WTC11 (cell line): Measurements from ENCODE around the gene DLG5. TPM values are rescaled to one million over a fixed set of nuclear protein-coding genes. Genes with fewer than 3 reads are reported as not detected.

Experiments used
- ATAC-seq: fragments of 200-7000 bp; cut with Tn5 transposase; 2 replicates; pipeline ENCODE4 v1.10.0; 2021; ENCODE audit warnings: mild to moderate bottlenecking, moderate library complexity
- CTCF ChIA-PET: fragments of 300-600 bp; sonication (Branson Sonifier 250); formaldehyde crosslinking; loops from one replicate; lab custom pipeline; 2021; ENCODE audit warnings: antibody characterized with exemption; lab: Charles Lee
- POLR2A ChIA-PET: fragments of 350-600 bp; sonication (Branson Sonifier 250); formaldehyde crosslinking; loops from one replicate; lab custom pipeline; 2021; ENCODE audit warnings: antibody characterized with exemption; lab: Charles Lee
- DNase-seq: peaks from one replicate; pipeline ENCODE4 v3.0.0; 2021; ENCODE audit warnings: low spot score
- H3K27ac Mint-ChIP-seq: 2 replicates; pipeline ENCODE4 v1.8.0; 2021; ENCODE audit warnings: mixed read lengths
- H3K27me3 Mint-ChIP-seq: 2 replicates; pipeline ENCODE4 v1.8.0; 2021; ENCODE audit warnings: low read depth, mild to moderate bottlenecking, moderate library complexity, mixed read lengths
- H3K36me3 Mint-ChIP-seq: 2 replicates; pipeline ENCODE4 v1.8.0; 2021; ENCODE audit warnings: mixed read lengths
- H3K4me1 Mint-ChIP-seq: 2 replicates; pipeline ENCODE4 v1.8.0; 2022; ENCODE audit warnings: mixed read lengths
- H3K4me3 Mint-ChIP-seq: 2 replicates; pipeline ENCODE4 v1.8.0; 2021; ENCODE audit warnings: mild to moderate bottlenecking, moderate library complexity, mixed read lengths
- H3K9me3 Mint-ChIP-seq: 2 replicates; pipeline ENCODE4 v1.8.0; 2021; ENCODE audit warnings: mixed read lengths
- E2F4 ChIP-seq: sonication (generic); formaldehyde crosslinking; IDR thresholded peaks from 2 replicates; pipeline ENCODE4 v1.8.1; 2022; ENCODE audit warnings: low read depth, mild to moderate bottlenecking, moderate library complexity, missing genetic modification reagents, borderline replicate concordance
- EMX1 ChIP-seq: fragments of 250-450 bp; sonication (Bioruptor Pico); IDR thresholded peaks from 2 replicates; pipeline ENCODE4 v1.8.0; 2021; ENCODE audit warnings: mild to moderate bottlenecking
- ETV6 ChIP-seq: sonication (generic); formaldehyde crosslinking; IDR thresholded peaks from 2 replicates; pipeline ENCODE4 v1.8.1; 2022; ENCODE audit warnings: mild to moderate bottlenecking, missing genetic modification reagents
- KAT7 ChIP-seq: sonication (generic); formaldehyde crosslinking; IDR thresholded peaks from 2 replicates; pipeline ENCODE4 v1.8.1; 2023; ENCODE audit warnings: missing genetic modification reagents, mild to moderate bottlenecking, borderline replicate concordance
- MXD4 ChIP-seq: fragments of 250-450 bp; sonication (Bioruptor Pico); IDR thresholded peaks from 2 replicates; pipeline ENCODE4 v1.8.0; 2021; ENCODE audit warnings: mild to moderate bottlenecking, moderate library complexity, borderline replicate concordance
- NFATC4 ChIP-seq: fragments of 250-450 bp; sonication (Bioruptor Pico); IDR thresholded peaks from 2 replicates; pipeline ENCODE4 v1.9.0; 2021; ENCODE audit warnings: mild to moderate bottlenecking
- NFE2L1 ChIP-seq: sonication (generic); formaldehyde crosslinking; IDR thresholded peaks from 2 replicates; pipeline ENCODE4 v1.8.1; 2023; ENCODE audit warnings: missing genetic modification reagents
- NR2C2 ChIP-seq: sonication (generic); formaldehyde crosslinking; IDR thresholded peaks from 2 replicates; pipeline ENCODE4 v1.8.0; 2022; ENCODE audit warnings: mild to moderate bottlenecking, missing genetic modification reagents
- NR3C1 ChIP-seq: sonication (generic); formaldehyde crosslinking; conservative IDR thresholded peaks from 2 replicates; pipeline ENCODE4 v1.8.1; 2023; ENCODE audit warnings: low read depth, mild to moderate bottlenecking, missing genetic modification reagents
- PRRX2 ChIP-seq: fragments of 250-450 bp; sonication (Bioruptor Pico); IDR thresholded peaks from 2 replicates; pipeline ENCODE4 v1.8.0; 2021; ENCODE audit warnings: mild to moderate bottlenecking
- TCF7 ChIP-seq: sonication (generic); formaldehyde crosslinking; IDR thresholded peaks from 2 replicates; pipeline ENCODE4 v1.8.0; 2022; ENCODE audit warnings: mild to moderate bottlenecking, low read depth, missing genetic modification reagents, moderate library complexity
- TP53 ChIP-seq: sonication (generic); formaldehyde crosslinking; IDR thresholded peaks from 2 replicates; pipeline ENCODE4 v1.8.1; 2023; ENCODE audit warnings: mild to moderate bottlenecking, missing genetic modification reagents
- ZBTB21 ChIP-seq: sonication (generic); formaldehyde crosslinking; IDR thresholded peaks from 2 replicates; pipeline ENCODE4 v1.8.1; 2023; ENCODE audit warnings: mild to moderate bottlenecking, missing genetic modification reagents, borderline replicate concordance
- ZMAT4 ChIP-seq: fragments of 250-450 bp; sonication (Bioruptor Pico); IDR thresholded peaks from 2 replicates; pipeline ENCODE4 v1.9.0; 2021; ENCODE audit warnings: mild to moderate bottlenecking
- ZNF512 ChIP-seq: sonication (generic); formaldehyde crosslinking; IDR thresholded peaks from 2 replicates; pipeline ENCODE4 v1.8.1; 2022; ENCODE audit warnings: missing genetic modification reagents, borderline replicate concordance
- total RNA-seq: library from RNA; stranded (reverse); gene quantifications from 3 replicates; pipeline ENCODE4 v1.2.3, GENCODE V29; 2021
- TF ChIP-seq, protein P1 (sequence below): sonication (generic); formaldehyde crosslinking; IDR thresholded peaks from 2 replicates; pipeline ENCODE4 v1.8.0; 2023; ENCODE audit warnings: mild to moderate bottlenecking, missing genetic modification reagents
- TF ChIP-seq, protein P2 (sequence below): sonication (generic); formaldehyde crosslinking; IDR thresholded peaks from 2 replicates; pipeline ENCODE4 v1.8.1; 2023; ENCODE audit warnings: mild to moderate bottlenecking, missing genetic modification reagents, borderline replicate concordance
- TF ChIP-seq, protein P3 (sequence below): sonication (generic); formaldehyde crosslinking; IDR thresholded peaks from 2 replicates; pipeline ENCODE4 v1.8.1; 2023; ENCODE audit warnings: mild to moderate bottlenecking, missing genetic modification reagents, moderate library complexity
- TF ChIP-seq, protein P4 (sequence below): sonication (generic); formaldehyde crosslinking; IDR thresholded peaks from 2 replicates; pipeline ENCODE4 v1.8.1; 2023; ENCODE audit warnings: mild to moderate bottlenecking, moderate library complexity, missing genetic modification reagents

The DLG5 gene
- total RNA-seq, 1 experiment from 2014 or later, result 65.5 TPM

DNA sequence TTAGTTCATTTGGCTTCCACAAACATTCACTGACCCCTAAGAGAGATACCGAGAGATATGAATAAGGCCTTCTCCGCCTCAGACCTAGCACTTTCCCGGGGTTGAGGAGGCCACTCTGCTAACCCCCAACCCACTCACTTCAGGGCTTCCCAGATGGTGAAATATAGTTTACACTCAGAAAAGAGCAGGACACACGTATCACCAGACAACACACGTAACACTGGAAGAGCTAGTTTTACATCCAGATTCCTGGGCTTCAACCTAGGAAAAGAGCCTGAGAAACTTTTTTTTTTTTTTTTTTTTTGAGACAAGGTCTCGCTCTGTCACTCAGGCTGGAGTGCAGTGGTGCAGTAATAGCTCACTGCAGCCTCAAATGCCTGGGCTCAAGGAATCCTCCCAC lies 15.2 kb upstream of the DLG5 start (continued):
- TF ChIP-seq ZNF512 (CRISPR knock-in tag) (no peak), ZBTB21 (CRISPR knock-in tag) (no peak), NR2C2 (no peak)
- TF ChIP-seq, protein P1, sequence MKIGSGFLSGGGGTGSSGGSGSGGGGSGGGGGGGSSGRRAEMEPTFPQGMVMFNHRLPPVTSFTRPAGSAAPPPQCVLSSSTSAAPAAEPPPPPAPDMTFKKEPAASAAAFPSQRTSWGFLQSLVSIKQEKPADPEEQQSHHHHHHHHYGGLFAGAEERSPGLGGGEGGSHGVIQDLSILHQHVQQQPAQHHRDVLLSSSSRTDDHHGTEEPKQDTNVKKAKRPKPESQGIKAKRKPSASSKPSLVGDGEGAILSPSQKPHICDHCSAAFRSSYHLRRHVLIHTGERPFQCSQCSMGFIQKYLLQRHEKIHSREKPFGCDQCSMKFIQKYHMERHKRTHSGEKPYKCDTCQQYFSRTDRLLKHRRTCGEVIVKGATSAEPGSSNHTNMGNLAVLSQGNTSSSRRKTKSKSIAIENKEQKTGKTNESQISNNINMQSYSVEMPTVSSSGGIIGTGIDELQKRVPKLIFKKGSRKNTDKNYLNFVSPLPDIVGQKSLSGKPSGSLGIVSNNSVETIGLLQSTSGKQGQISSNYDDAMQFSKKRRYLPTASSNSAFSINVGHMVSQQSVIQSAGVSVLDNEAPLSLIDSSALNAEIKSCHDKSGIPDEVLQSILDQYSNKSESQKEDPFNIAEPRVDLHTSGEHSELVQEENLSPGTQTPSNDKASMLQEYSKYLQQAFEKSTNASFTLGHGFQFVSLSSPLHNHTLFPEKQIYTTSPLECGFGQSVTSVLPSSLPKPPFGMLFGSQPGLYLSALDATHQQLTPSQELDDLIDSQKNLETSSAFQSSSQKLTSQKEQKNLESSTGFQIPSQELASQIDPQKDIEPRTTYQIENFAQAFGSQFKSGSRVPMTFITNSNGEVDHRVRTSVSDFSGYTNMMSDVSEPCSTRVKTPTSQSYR (CRISPR knock-in tag), result no peak

DNA sequence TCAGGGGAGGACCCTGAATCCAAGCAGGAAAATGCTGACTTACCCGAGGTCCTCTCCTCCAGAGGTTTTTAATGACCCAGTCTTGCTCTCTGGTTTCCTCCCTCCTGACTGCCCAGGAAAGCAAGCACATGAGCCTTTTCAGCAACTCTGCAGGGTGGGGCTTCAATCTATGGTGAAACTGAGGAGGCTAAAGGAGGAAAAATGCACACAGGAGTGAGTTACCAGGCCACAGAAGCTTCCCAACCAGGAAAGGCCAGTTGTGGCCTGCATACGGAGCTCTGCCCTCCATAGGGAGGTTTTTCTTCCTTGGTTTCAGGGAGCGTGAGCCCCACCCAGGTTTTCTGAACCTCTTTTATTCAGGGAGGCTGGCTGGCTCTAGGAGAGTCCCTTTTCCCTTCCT lies 14.1 kb upstream of the DLG5 start:
- 0 out of 2 replicates have a peak overlapping the region, but pooled peaks have one; percentile 33 for H3K27ac Mint-ChIP-seq
- H3K4me3 Mint-ChIP-seq, result no peak overlapping the region
- TF ChIP-seq MXD4 (CRISPR knock-in tag) (no peak), TP53 (CRISPR knock-in tag) (no peak), KAT7 (CRISPR knock-in tag) (no peak), EMX1 (no peak), NFATC4 (no peak), TCF7 (CRISPR knock-in tag) (no peak), PRRX2 (CRISPR knock-in tag) (no peak)
- TF ChIP-seq, protein P2, sequence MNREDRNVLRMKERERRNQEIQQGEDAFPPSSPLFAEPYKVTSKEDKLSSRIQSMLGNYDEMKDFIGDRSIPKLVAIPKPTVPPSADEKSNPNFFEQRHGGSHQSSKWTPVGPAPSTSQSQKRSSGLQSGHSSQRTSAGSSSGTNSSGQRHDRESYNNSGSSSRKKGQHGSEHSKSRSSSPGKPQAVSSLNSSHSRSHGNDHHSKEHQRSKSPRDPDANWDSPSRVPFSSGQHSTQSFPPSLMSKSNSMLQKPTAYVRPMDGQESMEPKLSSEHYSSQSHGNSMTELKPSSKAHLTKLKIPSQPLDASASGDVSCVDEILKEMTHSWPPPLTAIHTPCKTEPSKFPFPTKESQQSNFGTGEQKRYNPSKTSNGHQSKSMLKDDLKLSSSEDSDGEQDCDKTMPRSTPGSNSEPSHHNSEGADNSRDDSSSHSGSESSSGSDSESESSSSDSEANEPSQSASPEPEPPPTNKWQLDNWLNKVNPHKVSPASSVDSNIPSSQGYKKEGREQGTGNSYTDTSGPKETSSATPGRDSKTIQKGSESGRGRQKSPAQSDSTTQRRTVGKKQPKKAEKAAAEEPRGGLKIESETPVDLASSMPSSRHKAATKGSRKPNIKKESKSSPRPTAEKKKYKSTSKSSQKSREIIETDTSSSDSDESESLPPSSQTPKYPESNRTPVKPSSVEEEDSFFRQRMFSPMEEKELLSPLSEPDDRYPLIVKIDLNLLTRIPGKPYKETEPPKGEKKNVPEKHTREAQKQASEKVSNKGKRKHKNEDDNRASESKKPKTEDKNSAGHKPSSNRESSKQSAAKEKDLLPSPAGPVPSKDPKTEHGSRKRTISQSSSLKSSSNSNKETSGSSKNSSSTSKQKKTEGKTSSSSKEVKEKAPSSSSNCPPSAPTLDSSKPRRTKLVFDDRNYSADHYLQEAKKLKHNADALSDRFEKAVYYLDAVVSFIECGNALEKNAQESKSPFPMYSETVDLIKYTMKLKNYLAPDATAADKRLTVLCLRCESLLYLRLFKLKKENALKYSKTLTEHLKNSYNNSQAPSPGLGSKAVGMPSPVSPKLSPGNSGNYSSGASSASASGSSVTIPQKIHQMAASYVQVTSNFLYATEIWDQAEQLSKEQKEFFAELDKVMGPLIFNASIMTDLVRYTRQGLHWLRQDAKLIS (CRISPR knock-in tag), result no peak
- TF ChIP-seq, all 79 proteins: peak for 0
- ChIA-PET POLR2A (no interaction called here), CTCF (interaction anchor here (1.9 kb wide), 1 partner anchor 51 kb away, joined by 13 read pairs; no protein-coding TSS in a partner anchor)
- Mint-ChIP-seq H3K4me1 (peaks cover 40% of the 10 kb centered on the region), H3K9me3 (no peaks in the 10 kb centered on the region), H3K36me3 (no peaks in the 10 kb centered on the region), H3K27me3 (peaks cover 3% of the 10 kb centered on the region)
- DNase-seq (no peak), ATAC-seq (no peak)

DNA sequence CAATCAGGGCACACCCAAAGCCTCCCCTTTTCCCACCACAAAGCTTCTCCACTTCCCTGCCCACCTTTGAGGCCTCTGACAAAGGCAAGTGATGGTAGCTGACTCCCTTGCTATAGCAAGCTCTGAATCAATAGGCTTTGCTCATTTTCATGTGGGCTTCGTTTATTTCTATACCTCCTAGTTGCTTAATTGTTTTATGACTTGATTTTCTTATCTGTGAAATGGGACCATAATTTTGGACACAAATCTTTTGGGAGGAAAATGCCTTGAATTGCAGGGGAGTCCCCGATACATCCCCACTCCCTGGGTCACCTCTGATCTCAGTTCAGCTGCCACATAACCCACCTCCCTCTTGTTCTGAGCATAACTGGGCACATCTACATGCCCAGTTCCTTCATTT lies 13.7 kb upstream of the DLG5 start:
- no peak for ATAC-seq
- CTCF ChIA-PET, result interaction anchor here (0.5 to 1.9 kb wide), 5 partner anchors 34 to 93 kb away, joined by 3 to 13 read pairs (median 6); no protein-coding TSS in a partner anchor
- Mint-ChIP-seq H3K36me3 (no peaks in the 10 kb centered on the region), H3K4me3 (no peak overlapping the region), H3K27ac (no peak overlapping the region), H3K27me3 (peaks cover 3% of the 10 kb centered on the region), H3K4me1 (peaks cover 40% of the 10 kb centered on the region), H3K9me3 (no peaks in the 10 kb centered on the region)
- DNase-seq, result no peak
- POLR2A ChIA-PET, result interaction anchor here (0.7 kb wide), 1 partner anchor 96 kb away, joined by 3 read pairs; no protein-coding TSS in a partner anchor
- TF ChIP-seq NR3C1 (CRISPR knock-in tag) (no peak), ETV6 (CRISPR knock-in tag) (no peak), E2F4 (CRISPR knock-in tag) (no peak), ZMAT4 (no peak), NFE2L1 (CRISPR knock-in tag) (no peak)
- TF ChIP-seq, protein P3, sequence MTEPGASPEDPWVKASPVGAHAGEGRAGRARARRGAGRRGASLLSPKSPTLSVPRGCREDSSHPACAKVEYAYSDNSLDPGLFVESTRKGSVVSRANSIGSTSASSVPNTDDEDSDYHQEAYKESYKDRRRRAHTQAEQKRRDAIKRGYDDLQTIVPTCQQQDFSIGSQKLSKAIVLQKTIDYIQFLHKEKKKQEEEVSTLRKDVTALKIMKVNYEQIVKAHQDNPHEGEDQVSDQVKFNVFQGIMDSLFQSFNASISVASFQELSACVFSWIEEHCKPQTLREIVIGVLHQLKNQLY, result no peak
- TF ChIP-seq, protein P4, sequence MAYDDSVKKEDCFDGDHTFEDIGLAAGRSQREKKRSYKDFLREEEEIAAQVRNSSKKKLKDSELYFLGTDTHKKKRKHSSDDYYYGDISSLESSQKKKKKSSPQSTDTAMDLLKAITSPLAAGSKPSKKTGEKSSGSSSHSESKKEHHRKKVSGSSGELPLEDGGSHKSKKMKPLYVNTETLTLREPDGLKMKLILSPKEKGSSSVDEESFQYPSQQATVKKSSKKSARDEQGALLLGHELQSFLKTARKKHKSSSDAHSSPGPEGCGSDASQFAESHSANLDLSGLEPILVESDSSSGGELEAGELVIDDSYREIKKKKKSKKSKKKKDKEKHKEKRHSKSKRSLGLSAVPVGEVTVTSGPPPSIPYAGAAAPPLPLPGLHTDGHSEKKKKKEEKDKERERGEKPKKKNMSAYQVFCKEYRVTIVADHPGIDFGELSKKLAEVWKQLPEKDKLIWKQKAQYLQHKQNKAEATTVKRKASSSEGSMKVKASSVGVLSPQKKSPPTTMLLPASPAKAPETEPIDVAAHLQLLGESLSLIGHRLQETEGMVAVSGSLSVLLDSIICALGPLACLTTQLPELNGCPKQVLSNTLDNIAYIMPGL (CRISPR knock-in tag), result no peak
